ENCODE results near the gene BEST1.

Gene BEST1

DNA sequence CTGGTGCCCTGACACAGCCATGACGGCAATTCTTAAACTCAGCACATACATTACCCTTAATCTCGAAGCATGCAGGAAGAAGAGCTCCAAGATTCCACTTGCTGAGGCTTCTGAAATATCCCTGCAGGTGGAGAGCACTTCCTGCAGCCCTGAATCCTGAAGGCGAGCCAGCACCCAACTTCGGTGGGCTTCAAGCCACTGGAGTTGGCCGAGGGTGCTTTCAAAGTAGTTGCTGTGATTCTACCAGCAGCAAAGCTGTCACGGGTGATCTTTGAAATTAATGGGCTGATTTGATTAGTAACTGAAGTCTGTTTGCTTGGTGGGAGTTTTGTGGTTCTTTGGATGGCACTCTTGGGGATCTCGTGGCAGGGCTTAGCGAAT, 26.3 kb downstream of the BEST1 start:
- Histone ChIP-seq H3K27me3 (ENCODE audit: control insufficient read depth, low read length) (no peaks in the 10 kb centered on the region), H3K9me2 (replicated peaks; ENCODE audit: control insufficient read depth, low read length) (no peaks in the 10 kb centered on the region), H3K9me3 (ENCODE audit: control insufficient read depth, insufficient read depth, low read length) (no peaks in the 10 kb centered on the region), H3K4me1 (ENCODE audit: control insufficient read depth, low read length) (peaks cover 20% of the 10 kb centered on the region), H3K79me2 (ENCODE audit: control insufficient read depth, low read length) (no peaks in the 10 kb centered on the region), H3K4me3 (ENCODE audit: low read length) (no peak overlapping the region), H3K27ac (ENCODE audit: low read depth, low read length) (no peak overlapping the region), H3F3A (ENCODE audit: control insufficient read depth, insufficient read depth) (0 out of 2 replicates have a peak, but pooled peaks cover 3% of the 10 kb centered on the region), H4K20me1 (ENCODE audit: control insufficient read depth, insufficient read depth, low read depth, low read length) (no peaks in the 10 kb centered on the region), H3K4me2 (ENCODE audit: low read length) (no peak overlapping the region), H3K36me3 (ENCODE audit: control insufficient read depth, low read length) (no peaks in the 10 kb centered on the region)
- no peak for TF ChIP-seq EZH2phosphoT487 (IDR thresholded peaks at IDR 0.05; ENCODE audit: borderline replicate concordance, low read length)
- TF ChIP-seq, protein P1, sequence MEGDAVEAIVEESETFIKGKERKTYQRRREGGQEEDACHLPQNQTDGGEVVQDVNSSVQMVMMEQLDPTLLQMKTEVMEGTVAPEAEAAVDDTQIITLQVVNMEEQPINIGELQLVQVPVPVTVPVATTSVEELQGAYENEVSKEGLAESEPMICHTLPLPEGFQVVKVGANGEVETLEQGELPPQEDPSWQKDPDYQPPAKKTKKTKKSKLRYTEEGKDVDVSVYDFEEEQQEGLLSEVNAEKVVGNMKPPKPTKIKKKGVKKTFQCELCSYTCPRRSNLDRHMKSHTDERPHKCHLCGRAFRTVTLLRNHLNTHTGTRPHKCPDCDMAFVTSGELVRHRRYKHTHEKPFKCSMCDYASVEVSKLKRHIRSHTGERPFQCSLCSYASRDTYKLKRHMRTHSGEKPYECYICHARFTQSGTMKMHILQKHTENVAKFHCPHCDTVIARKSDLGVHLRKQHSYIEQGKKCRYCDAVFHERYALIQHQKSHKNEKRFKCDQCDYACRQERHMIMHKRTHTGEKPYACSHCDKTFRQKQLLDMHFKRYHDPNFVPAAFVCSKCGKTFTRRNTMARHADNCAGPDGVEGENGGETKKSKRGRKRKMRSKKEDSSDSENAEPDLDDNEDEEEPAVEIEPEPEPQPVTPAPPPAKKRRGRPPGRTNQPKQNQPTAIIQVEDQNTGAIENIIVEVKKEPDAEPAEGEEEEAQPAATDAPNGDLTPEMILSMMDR (IDR thresholded peaks at IDR 0.05; ENCODE audit: low read depth, low read length, poor library complexity, severe bottlenecking) = no peak

DNA sequence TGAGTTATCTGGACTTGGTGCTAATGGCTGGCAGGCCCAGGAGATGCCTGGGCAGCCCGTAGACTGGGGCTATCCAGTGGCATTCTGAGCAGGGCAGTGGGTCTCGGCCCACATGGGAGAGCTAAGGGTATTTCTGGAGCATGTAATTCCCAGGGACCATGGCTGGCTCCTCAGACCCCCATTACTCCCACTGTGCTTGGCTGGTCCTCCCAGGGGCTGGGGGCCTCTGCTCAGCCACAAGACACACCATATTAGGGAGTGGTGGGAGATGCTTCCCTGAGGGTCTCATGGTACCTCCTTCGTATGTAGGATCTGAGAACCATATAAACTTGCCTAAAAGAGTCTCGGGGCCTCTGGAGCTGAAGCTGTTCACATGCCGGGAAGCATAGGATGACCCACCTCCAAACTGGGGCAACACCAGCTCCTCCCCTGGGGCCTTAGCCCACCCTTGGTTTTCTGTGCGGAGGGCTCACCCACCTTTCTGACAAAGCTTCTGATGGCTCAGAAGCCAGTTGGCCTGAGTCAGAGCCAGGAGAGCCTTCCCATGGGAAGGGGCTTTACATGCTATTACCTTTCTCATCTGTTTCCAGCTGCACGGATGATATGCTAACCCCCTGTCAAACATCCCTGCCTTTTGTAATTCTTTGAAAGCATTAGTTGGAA, 26.8 kb downstream of the BEST1 start:
- H3K36me3 ChIP-seq (ENCODE audit: control insufficient read depth, low read length) = no peaks in the 10 kb centered on the region
- peaks cover 15% of the 10 kb centered on the region for H3K4me1 ChIP-seq (ENCODE audit: control insufficient read depth, low read length)
- no peaks in the 10 kb centered on the region for H4K20me1 ChIP-seq (ENCODE audit: control insufficient read depth, insufficient read depth, low read depth, low read length)
- H3K27ac ChIP-seq (ENCODE audit: low read depth, low read length) = no peak overlapping the region
- H3K4me2 ChIP-seq (ENCODE audit: low read length) = no peak overlapping the region
- no peaks in the 10 kb centered on the region for H3K79me2 ChIP-seq (ENCODE audit: control insufficient read depth, low read length)
- no peaks in the 10 kb centered on the region for H3K9me2 ChIP-seq (replicated peaks; ENCODE audit: control insufficient read depth, low read length)
- TF ChIP-seq, protein P1 (IDR thresholded peaks at IDR 0.05; ENCODE audit: low read depth, low read length, poor library complexity, severe bottlenecking) = no peak
- TF ChIP-seq EZH2phosphoT487 (IDR thresholded peaks at IDR 0.05; ENCODE audit: borderline replicate concordance, low read length) = no peak
- H3K27me3 ChIP-seq (ENCODE audit: control insufficient read depth, low read length) = no peaks in the 10 kb centered on the region
- H3K9me3 ChIP-seq (ENCODE audit: control insufficient read depth, insufficient read depth, low read length) = no peaks in the 10 kb centered on the region
- H3K4me3 ChIP-seq (ENCODE audit: low read length) = no peak overlapping the region
- 0 out of 2 replicates have a peak, but pooled peaks cover 3% of the 10 kb centered on the region for H3F3A ChIP-seq (ENCODE audit: control insufficient read depth, insufficient read depth)

DNA sequence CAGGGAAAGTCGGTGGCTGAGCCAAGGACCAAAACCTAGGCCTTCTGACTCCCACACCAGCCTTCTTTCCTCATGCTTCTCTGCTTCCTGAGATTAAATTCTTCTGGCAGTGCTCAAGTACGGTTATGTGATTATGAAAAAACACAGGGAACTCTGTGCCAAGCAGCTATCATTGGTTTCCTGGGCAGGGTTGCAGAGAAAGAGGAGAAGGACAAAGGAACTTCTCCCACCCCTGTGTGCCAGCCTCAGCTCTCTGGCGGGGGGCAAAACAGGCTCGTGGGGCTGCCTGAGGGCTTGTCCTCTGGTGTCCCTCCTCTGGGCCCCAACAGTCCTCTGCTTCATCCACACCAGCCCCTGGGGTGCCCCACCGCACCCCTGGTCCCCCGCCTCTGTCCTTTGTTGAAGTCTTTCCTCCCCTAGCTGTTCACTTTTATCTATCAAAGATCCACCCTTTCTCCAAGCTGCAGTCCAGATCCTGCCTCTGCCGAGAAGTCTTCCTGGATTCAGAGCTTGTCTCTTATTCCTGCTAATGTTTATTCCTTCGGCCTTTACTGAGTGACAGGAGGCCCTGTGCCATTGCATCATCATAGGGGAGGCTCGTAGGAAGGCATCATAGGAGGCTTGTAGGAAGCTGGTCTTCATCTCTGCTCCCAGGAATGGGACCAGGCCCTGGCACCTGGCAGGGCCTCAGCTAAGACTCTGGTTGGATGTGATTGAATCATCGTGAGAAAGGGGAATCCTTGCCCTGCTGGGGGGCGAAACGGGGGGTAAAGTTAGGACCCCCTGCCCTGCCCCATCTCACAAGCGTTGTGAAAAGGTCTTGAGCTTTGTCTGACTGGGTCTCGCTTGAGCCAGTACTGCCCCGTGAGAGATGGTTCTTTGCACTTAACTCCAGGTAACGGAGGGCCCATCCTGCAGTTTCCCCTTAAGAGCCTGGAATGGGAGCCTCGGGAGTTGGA, 28.8 kb downstream of the BEST1 start:
- Histone ChIP-seq H3F3A (ENCODE audit: control insufficient read depth, insufficient read depth) (no peaks in the 10 kb centered on the region), H3K9me3 (ENCODE audit: control insufficient read depth, insufficient read depth, low read length) (no peaks in the 10 kb centered on the region), H3K27me3 (ENCODE audit: control insufficient read depth, low read length) (no peaks in the 10 kb centered on the region), H3K9me2 (replicated peaks; ENCODE audit: control insufficient read depth, low read length) (no peaks in the 10 kb centered on the region), H3K79me2 (ENCODE audit: control insufficient read depth, low read length) (no peaks in the 10 kb centered on the region), H3K27ac (ENCODE audit: low read depth, low read length) (no peak overlapping the region), H3K4me2 (ENCODE audit: low read length) (no peak overlapping the region), H3K36me3 (ENCODE audit: control insufficient read depth, low read length) (no peaks in the 10 kb centered on the region), H3K4me3 (ENCODE audit: low read length) (no peak overlapping the region), H3K4me1 (ENCODE audit: control insufficient read depth, low read length) (peaks cover 6% of the 10 kb centered on the region), H4K20me1 (ENCODE audit: control insufficient read depth, insufficient read depth, low read depth, low read length) (no peaks in the 10 kb centered on the region)
- TF ChIP-seq, protein P1 (IDR thresholded peaks at IDR 0.05; ENCODE audit: low read depth, low read length, poor library complexity, severe bottlenecking) = no peak
- TF ChIP-seq EZH2phosphoT487 (IDR thresholded peaks at IDR 0.05; ENCODE audit: borderline replicate concordance, low read length) = no peak

All from DOHH2 (cell line).